ENCODE results near the gene UBE2E2.

The UBE2E2 gene

DNA sequence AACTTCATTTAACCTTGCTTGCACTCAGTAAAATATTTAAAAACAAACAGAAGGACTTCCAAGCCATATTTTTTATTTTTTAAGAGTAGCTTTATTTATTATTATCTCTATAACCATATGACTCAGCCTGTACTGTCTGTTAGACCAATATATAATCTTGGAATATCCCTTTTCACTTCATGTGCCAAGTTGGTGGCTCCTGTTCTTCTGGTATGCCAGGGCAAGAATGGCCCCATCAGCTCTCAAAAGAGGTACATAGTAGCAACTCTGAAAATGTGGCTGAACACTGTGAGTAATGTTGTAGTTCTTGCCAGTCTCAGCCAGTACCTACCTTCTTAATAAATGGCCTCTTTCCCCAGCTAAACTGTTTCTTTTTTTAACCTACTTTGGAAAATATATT, 345.6 kb downstream of the UBE2E2 start:
- no peak for DNase-seq

DNA sequence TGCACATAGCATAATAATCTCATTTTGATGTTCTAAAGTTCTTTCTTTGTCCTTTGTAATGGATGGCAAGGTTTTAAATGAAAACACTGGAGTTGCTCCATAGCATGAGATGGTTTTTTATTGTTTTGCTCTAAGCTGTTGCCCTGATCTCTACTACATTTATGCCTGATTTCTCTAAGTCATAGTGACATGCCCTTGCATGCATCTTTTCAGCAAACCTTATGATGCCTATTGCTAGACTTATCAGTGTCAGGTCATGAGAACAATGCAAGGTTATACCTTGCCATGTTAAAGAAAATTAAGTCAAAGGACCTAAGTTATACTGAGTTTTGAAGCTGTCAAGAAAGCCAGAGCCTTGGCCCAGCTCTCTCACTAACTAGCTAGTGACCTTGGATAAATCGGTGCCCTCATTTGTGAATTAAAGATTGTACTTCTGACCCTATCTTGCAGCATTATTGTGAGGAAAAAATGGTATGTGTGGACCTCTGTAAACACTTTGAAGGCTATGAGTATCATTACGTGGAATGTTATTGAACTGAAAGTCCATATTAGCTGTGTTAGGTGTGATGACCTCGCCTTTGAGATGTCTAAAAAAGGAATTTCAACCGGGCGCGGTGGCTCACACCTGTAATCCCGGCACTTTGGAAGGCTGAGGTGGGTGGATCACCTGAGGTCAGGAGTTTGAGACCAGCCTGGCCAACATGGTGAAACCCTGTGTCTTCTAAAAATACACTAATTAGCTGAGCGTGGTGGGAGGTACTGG, 346.2 kb downstream of the UBE2E2 start:
- DNase-seq = no peak

DNA sequence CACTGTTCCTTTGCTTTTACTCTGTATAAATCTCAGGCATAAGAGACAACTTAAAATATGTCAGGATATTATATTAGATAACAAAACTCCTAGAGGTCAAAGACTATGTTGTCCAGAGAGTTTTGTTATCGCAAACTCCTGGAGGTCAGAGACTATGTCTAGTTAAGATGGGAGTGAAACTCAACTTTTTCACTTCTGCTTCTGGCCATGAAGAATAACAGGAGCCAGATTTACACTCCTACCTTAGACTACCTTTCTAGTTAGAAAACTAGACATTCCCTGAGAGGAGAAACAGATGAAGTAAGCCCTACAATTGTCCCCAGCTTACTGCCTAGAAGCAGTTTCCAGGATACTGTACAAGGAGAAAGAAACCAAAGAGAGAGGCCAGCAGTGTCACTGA, 347.3 kb downstream of the UBE2E2 start:
- no peak for DNase-seq

DNA sequence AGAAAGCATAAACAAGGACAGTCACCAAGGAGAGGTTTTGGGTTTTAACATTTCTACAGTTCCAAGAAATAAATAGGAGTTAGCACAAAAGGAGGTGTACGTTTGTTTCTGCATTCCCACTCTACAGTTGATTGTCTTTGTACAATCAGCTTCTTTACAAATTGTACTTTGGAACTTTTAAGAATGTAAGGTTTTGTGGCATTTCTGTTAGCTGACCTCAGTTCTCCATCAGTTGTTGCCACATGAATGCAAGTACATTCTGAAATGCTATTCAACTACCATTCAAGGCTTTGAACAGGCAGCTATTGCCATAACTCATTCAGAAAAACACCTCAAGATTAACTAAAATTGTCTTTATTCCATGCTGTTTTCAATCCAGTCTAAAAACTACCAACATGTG, 349.4 kb downstream of the UBE2E2 start:
- DNase-seq = no peak

DNA sequence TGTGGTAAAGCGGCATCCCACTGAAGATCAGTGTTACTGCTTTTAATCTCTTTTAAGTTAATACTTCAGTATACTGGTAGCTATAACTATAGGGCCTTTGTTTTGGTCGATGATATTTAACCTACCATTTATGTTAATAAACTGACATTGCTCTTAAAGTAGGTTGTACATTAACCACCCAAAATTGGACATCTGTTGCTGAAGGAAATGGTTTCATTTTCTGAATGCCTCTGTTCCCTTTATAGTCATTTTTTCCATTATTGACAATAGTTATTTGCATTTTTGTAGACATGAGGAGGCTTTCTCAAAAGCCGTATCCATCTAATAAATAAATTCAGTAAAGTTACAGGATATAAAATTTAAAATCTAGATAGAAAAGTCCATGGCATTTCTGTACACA, 350.2 kb downstream of the UBE2E2 start:
- no peak for DNase-seq

DNA sequence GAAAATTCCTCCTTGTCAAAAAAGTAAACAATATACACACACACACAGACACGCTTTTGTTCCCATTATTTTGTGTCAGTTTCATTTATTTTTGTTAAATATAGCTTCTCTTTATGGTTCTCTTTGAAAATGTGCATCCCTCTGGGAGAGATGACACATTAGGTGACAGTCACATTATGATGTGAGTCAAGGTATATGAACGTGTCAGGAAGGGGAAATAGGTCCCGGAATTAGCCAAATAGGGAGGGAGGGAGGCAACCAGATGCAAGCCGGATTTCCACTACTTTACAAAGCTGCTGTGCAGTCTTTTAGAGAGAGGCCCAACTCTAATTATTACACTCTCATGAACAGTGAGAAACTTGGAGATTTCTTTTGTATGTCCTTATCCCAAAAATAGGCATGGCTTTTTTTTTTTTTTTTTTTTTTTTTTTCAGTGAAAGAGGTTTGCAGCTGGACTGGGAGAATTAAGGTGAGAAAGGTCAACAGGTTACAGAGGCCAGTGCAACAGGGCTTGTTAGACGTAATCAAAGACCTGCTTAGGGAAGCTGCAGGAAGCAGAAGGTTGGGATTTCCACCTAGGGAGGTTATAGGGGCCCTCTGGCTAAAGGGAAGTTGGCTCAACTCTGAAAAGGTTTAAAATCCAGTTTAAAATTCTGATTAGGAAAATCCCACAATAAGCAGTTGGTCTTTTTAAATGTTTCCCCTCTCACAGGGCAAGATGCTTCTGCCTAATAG, 362.1 kb downstream of the UBE2E2 start:
- DNase-seq = no peak

DNA sequence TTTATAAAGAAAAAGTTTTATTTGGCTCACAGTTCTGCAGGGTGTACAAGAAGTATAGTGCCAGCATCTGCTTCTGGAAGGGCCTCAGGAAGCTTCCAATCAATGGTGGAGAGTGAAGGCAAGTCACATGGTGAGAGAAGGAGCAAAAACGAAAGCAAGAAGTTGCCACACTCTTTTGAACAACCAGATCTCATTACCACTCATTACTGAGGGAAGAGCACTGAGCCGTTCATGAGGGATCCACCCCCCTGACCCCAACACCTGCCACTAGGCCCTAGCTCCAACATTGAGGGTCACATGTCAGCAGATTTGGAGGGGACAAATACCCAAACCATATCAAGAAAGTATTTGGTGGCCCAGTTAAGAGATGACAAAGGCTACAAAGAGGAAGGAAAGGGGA, 363.4 kb downstream of the UBE2E2 start:
- DNase-seq = no peak

DNA sequence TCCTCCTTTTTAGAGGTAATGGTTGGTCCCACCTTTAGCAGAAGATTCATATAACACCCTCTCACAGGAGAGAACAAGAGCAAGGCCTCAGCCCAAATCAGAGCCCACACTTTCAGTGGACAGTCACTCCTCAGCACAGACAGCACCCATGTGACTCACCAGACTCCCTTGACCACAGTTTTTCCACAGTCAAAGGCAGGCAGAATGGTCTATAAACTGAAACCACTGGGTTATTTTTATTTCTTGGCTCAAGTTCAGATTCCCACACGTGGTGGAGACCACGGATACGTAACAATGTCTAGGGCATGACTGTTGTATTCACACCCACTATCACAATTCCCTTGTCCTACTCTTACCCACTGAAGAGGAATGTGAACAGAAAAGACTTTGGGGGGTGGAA, 364.8 kb downstream of the UBE2E2 start:
- DNase-seq = peak; percentile 44 to 57

DNA sequence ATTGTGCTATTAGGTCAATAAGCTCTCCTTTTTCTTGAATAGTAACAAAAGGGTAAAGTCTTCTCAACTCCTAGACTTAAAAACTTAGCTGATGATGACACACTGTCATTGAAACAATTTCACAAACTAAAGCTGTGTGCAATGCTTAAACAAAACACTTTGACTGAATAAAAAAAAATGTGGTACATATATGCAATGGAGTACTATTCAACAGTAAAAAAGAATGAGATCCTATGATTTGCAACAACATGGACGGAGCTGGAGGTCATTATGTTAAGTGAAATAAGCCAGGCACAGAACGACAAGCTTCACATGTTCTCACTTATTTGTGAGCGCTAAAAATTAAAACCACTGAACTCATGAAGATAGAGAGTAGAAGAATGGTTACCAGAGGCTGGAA, 370.7 kb downstream of the UBE2E2 start:
- no peak for DNase-seq

DNA sequence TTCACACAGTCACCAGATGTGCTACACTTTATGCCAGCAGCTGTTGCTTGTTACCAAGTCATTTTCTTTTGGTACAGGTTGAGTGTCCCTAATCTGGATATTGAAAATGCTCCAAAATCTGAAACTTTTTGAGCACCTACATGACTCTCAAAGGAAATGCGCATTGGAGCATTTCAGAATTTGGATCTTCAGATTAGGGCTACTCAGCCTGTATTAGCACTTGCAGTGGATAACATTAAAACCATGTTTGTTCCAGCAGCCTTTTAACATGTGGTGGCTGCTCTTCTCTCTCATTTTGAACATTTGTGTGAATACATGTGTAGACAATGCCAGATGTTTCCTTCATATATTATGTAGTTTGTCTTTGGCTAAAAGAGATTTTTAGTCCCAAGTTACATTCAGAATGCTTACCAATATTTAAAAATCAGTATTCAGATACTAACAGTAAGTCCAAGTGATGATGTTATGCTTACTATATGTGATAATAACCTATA, 371.7 kb downstream of the UBE2E2 start:
- DNase-seq = no peak

DNA sequence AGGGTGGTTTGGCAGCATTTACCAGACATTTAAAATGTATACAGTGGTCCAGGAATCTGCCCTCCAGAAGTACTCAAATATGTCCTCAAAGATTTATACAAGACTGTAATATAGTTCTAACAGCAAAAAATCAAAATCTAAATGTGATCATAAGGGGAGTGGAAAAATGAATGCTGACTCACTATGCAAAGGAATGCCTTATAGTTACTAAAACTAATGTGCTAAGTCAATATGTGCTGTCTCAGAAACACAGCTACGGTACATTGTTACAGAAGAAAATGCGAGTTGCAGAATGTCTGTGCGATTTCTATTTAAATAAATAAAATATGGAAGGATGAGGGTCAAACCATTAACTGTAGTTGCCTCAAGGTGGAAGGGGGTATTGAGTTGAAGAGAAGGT, 372.6 kb downstream of the UBE2E2 start:
- no peak for DNase-seq

DNA sequence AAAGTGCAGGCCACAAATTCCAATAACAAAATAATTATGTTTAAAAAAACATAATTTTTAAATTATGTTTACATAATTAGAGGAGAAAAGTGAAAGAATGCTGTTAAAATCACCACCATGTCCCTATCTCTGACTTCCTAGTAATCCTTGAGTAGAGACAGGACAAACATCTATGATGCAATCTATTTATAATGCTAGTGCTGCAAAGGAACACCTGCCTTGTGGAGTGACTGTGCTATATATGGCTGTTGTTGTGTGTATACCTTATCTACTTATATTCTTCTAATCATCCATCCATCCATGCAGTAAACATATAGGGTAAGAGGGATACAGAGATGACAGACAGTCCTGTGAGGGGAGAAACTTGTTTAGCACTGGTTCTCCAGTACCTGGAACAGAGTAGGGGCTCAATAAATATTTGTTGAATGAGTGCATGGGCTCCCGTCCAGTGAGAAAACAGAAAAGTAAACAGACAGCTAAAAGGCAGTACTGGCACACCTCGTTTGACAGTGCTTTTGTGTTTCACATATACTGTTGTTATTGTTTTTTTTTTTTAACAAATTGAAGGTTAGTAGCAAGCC, 373.3 kb downstream of the UBE2E2 start:
- no peak for DNase-seq

DNA sequence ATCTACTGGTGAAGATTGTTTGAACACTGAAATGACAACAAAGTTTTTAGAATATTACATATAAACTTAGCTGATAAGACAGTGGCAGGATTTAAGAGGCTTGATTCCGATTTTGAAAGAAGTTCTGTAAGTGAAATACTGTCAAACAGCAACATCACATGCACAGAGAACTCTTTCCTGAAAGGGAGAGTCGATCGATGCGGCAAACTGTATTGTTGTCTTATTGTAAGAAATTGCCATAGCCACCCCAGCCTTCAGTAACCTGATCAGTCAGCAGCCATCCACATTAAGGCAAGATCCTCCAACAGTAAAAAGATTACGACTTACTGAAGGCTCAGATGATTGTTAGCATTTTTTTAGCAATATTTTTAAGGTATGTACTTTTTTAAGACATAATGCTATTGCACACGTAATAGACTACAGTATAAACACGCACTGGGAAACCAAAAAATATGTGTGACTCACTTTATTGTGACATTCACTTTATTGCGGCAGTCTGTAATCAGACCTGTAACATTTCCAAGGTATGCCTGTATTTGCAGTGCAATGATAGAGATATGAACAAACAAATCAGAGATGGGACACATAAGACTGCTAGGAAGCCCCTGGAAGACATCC, 377.1 kb downstream of the UBE2E2 start:
- DNase-seq = no peak

DNA sequence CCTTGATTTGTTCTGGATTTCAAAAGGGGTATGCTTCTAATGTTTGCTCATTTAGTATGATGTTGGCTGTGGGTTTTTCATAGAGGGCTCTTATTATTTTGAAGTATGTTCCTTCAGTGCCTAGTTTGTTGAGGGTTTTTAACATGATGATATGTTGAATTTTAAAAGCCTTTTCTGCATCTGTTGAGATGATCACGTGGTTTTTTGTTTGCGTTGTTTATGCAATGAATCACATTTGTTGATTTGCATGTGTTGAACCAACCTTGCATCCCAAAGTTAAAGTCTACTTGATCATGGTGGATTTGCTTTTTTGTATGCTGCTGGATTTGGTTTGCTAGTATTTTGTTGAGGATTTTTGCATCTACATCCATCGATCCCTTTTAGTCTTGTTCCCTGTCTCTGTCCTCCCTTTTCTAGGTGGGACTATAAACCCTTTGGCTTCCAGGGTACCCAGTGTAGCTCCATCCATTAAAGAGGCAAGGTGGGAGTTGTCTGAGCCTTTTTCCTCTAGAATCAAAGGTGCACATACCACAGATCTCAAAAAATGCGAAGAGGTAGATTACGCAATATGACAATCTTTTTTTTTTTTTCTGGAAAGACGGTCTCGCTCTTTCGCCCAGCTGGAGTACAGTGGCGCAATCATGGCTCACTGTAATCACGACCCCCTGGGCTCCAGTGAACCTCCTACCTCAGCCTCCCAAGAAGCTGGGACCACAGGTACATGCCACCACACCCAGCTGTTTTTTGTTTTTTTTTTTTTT, 381.0 kb downstream of the UBE2E2 start:
- no peak for DNase-seq

DNA sequence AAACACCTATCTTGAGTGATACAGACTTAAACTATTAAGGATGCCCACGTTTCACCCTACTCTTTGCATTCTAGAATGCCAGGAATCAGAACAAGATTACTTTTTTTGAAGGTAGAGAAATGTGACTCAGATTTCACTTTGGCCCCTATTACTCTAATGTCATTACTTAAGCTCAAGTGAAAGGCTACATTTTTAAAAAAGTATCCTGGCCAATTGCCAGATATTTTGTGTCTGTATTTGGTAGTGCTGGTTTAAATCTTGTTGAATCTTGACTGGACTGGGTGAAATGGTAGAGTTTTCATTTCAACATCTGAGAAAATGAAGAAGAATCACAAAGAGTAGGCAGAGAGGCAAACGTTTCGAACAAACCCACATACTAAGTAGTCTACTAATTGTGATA, 384.4 kb downstream of the UBE2E2 start:
- no peak for DNase-seq

DNA sequence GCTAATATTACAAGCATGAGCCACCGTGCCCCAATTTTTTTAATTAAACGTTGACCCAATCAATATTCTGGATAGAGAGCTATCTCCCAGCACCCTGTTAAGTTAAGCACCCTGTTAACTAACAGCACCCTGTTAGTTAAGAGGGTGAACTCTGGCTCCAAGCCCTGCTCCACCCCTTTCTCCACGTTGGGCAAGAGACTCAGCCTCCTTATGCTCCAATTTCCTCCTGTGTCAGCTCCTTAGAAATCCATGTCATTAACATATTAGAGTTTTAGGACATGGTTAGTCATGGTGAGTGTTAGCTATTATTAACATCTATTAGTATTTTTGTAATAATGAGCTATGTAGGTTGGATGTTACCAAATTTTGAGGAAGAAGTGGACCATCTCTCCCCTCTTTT, 385.4 kb downstream of the UBE2E2 start:
- no peak for DNase-seq

DNA sequence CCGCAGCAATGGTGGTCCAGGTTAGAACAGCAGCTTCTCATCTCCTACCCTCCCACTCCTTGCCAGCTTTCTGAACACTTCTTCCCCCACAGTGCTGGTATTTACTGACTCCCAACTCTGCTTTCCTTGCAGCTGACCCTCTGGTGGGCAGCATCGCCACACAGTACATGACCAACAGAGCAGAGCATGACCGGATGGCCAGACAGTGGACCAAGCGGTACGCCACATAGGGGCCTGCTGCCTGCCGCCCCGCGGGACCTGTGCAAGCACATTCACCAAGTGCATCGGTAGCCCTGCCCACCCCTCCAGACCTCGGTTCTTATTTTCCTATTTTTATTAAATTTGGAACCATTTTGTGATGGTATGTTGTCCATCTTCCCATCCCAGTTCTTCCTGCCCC, 386.5 kb downstream of the UBE2E2 start:
- no peak for DNase-seq

DNA sequence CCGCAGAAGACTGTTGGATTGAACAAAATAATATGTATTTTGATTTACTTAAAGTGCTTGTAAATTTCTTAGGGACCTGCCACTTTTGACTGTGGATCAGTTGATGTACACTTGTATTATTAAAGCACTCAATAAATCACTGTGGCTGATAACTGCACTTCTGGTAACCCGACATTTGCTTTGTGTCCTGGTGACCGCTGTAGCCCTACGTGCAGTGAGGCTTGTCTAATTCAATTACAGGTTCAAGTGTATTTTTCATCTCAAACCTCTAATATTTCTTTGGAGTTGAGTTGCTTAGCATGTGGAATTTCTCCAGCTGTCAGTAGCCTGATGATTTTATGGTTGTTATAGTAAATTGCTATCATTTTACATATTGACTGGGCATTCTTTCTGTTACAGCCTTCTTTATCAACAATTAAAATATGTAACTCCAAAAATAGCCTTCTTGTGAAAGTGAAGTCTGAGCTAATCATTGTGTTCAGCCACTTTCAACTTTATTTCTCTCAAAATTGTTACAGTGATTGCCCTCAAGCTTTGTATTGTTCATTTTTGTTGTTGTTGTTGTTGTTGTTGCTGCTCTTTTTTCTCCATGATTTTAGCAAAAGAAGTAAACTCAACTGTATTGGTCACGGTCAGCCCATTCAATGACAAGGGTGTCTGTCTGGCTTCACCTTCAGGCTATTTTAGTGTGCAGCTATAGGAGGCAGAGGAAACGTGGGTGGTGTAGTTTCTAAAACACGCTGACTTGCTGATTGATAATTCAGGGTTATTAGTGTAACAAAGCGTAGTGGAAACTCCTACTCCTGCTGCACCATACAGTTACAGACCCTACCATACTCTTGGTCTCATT, 387.5 kb downstream of the UBE2E2 start:
- no peak for DNase-seq

DNA sequence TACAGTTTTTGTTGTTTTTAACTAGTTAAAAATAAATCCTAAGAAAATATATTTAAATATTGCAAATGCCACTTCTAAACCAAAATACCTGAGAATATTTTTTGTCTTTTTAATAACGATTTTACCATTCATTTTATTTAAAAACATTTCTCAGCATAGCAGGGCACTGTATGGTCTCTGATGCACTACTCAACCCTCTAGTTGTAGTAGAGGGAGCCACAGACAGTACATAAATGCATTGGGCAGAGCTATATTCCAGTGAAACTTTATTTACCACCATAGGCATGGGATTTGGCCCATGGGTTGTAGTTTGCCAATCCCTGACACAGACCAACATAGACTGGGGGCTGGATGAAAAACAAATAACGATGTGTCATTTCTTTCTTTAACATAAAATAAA, 388.2 kb downstream of the UBE2E2 start:
- DNase-seq = no peak

DNA sequence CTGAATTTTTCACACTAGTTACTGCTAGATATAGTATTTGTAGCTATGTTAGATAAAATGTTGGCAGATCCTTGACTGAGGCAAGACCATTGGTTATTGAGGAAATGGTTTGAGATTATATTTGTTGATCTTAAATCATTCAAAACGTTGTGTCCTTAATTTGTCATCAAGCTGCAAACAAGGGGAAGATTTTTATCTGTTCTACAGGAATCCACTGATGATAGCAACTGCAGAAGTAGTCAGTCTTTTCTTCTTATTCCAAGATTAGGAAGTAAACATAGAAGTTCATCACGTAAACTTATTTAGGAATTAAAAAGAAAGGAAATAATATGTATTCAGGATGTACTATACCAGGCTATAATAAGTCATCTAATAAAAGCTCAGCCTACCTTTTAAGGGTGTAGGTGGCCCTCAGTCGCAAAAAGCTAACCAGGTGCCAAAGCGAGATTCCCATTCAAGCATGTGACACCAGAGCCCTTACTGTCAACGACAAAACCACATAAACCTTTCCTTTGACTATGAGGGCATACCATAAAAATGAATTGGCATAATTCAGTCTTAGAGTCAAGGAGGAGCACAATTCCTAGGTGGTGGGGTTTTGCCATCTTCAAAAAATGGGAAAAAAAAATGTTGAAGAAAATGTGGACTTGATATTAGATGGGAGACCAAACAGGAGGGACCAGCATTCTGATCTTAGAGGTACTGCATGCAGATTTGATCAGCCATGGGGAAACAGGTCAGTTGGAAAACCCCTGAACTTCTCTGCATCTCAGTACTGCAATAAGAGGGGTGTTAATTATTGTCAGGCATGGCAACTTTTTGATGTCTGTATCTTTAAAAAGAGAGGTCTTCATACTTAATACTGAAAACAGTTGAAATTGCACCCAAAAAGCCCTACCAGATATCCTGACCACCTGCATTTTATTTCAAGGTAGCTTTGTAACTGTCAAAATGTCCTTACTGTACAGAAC, 390.1 kb downstream of the UBE2E2 start:
- DNase-seq = no peak

DNA sequence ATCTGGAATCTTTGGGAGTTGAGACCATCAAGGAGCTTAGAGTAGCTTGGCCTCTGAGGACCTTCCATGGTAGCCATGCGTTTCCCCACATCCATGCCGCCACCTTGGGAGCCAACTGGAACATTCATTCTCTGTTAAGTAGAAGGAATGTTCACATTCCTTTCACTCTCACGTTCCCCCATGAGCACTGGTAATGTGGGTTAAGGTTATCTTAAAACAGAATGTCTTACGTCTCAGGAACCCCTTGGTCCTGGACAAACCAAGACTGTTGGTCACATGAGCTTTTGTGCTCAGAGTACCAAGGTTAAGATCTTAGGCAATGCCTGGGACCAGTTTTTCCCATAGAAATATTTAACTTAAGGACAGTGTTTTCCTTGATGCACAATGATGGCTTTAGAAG, 390.9 kb downstream of the UBE2E2 start:
- DNase-seq = no peak
